Stimulated activated effector memory CD8-positive, alpha-beta T cell treated with anti-CD3 and anti-CD28 coated beads, Interleukin-12 subunit alpha, Interleukin-12 subunit beta, amount 100 ng/mL, for 72 hours (primary cell): ENCODE measurements around the gene CTRB1.
"Not testable (repeated sequence)": the region's sequence is repeated elsewhere in the genome, so short reads cannot be mapped to it uniquely, and the experiment has no call there.

Experiments used
- ATAC-seq: fragments of 150-1000 bp; cut with Tn5 transposase; 2 replicates; pipeline ENCODE4 v1.10.0; 2021
- DNase-seq, 2 donors: peaks; one replicate each; pipeline ENCODE4 v3.0.0; 2021 to 2022; ENCODE audit warnings: low spot score in 2 of 2
- H3K27ac Mint-ChIP-seq: one replicate; pipeline ENCODE4 v1.8.0; 2022; ENCODE audit warnings: mild to moderate bottlenecking, mixed read lengths
- H3K36me3 Mint-ChIP-seq: one replicate; pipeline ENCODE4 v1.8.0; 2022; ENCODE audit warnings: mild to moderate bottlenecking, mixed read lengths
- H3K4me1 Mint-ChIP-seq: one replicate; pipeline ENCODE4 v1.8.0; 2022; ENCODE audit warnings: mixed read lengths
- H3K4me3 Mint-ChIP-seq: one replicate; pipeline ENCODE4 v1.8.0; 2022; ENCODE audit warnings: mild to moderate bottlenecking, mixed read lengths
- H3K9me3 Mint-ChIP-seq: one replicate; pipeline ENCODE4 v1.8.0; 2022; ENCODE audit warnings: mixed read lengths

The CTRB1 gene

DNA sequence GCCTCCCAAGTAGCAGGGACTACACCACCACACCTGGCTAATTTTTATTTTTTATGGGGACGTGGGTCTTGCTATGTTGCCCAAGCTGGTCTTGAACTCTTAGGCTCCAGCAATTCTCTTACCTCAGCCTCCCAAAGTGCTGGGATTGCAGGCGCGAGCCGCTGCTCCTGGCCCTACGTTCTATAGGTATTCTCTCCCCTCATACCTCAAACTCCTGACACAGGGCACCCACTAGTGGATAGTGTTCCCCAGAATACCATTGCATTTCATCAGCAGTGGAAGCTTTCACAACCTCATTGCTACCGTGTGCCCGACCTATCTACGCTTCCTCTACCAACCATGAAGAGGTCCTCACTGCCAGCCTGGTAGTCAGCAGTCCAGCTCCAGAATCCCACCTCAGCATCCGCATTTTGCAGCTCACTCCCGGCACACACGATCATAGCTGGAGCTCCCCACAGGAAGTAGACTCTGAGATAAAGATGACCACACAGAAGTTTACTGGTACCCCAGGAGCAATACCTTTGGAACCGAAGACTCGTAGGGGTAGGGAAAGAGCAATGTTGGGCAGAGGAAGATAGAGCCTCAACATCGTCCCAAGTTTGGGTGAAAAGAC, 21.2 kb upstream of the CTRB1 start:
- H3K4me1 Mint-ChIP-seq: peaks cover 18% of the 10 kb centered on the region
- DNase-seq: no peak
- no peak overlapping the region for H3K4me3 Mint-ChIP-seq
- H3K27ac Mint-ChIP-seq: no peak overlapping the region
- ATAC-seq: no peak
- H3K36me3 Mint-ChIP-seq: no peaks in the 10 kb centered on the region
- H3K9me3 Mint-ChIP-seq: no peaks in the 10 kb centered on the region

DNA sequence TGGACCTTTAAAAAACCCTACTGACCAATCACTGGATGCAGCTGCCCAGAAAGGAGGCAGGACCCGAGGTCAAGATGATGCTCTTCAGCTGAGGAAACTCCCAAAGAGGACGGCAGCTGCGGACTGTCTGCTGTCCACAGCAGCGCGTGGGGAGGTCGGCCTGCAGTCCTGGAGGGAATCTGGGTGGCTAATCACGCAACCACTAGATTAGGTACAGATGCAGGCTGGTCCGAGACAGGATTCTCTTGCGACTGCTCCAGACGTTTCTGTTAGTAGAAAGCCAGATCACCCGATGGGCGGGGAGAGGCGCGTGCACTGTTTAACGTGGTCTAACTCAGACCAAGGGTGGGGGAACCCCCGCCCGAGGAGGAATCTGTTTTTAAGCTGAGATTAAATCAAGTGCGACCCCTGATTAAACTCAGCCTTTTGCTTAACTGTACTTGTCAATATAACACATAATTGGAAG, 20.6 kb upstream of the CTRB1 start:
- Mint-ChIP-seq H3K9me3 (no peaks in the 10 kb centered on the region), H3K4me3 (no peak overlapping the region), H3K4me1 (peaks cover 18% of the 10 kb centered on the region), H3K27ac (no peak overlapping the region), H3K36me3 (no peaks in the 10 kb centered on the region)
- DNase-seq (no peak), ATAC-seq (no peak)

- H3K27ac Mint-ChIP-seq: no peak overlapping the region
Measured at GRCh38 chr16:75202069-75202590, 16.7 kb upstream of the CTRB1 start.

GRCh38 chr16:75203096-75203495, 15.7 kb upstream of the CTRB1 start:
- H3K4me3 Mint-ChIP-seq: no peak overlapping the region
- H3K27ac Mint-ChIP-seq: no peak overlapping the region

More at GRCh38 chr16:75202069-75202590, 16.7 kb upstream of the CTRB1 start:
- Mint-ChIP-seq H3K36me3 (no peaks in the 10 kb centered on the region), H3K4me1 (peaks cover 18% of the 10 kb centered on the region), H3K9me3 (no peaks in the 10 kb centered on the region), H3K4me3 (no peak overlapping the region)
- DNase-seq: no peak
- no peak for ATAC-seq

DNA sequence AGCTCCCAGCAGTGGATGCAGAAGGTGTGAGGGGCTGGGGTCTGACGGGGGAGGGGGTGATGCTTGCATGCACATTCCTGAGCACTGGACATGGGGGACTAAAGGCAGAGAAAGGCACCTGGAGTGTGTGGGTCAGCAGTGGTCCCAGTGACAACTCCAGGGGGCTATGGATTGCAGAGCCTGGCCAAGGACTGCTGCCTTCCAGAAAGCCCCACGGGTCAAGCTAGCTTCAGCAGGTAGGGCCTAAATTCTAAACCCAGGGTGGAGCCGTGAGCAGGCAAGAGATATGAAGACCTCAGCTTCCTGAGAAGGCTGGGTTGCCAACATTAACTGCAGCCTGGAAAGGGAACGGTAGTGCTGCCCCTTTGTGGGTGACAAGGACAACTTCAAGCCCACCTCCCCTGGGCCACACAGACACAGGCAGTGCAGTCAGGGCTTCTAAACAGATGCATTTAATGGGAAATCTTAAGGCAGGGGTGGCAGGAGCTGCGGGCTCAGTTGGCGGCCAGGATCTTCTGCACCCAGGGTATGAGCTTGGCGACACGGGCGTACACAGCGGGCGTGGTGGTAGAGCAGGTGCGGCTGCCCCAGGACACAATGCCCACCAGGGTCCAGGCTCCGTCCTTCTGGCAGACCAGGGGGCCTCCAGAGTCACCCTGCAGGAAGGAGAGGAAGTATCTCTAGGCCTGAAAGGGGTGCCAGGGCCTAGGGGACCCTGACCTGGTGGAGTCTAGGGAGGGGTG, 14.9 kb upstream of the CTRB1 start:
- peaks cover 11% of the 10 kb centered on the region for H3K4me1 Mint-ChIP-seq
- DNase-seq (no peak), ATAC-seq (no peak)
- no peaks in the 10 kb centered on the region for H3K36me3 Mint-ChIP-seq
- no peak overlapping the region for H3K4me3 Mint-ChIP-seq
- H3K9me3 Mint-ChIP-seq: no peaks in the 10 kb centered on the region
- H3K27ac Mint-ChIP-seq: no peak overlapping the region

More at GRCh38 chr16:75203096-75203495, 15.7 kb upstream of the CTRB1 start:
- H3K4me1 Mint-ChIP-seq: peaks cover 12% of the 10 kb centered on the region
- no peaks in the 10 kb centered on the region for H3K36me3 Mint-ChIP-seq
- no peaks in the 10 kb centered on the region for H3K9me3 Mint-ChIP-seq
- ATAC-seq (no peak), DNase-seq (no peak)

- no peak overlapping the region for H3K27ac Mint-ChIP-seq
- no peak for ATAC-seq
- no peak for DNase-seq
- no peak overlapping the region for H3K4me3 Mint-ChIP-seq
- no peaks in the 10 kb centered on the region for H3K9me3 Mint-ChIP-seq
- peaks cover 11% of the 10 kb centered on the region for H3K4me1 Mint-ChIP-seq
- H3K36me3 Mint-ChIP-seq: no peaks in the 10 kb centered on the region
Measured at GRCh38 chr16:75204410-75204758, 14.4 kb upstream of the CTRB1 start.

DNA sequence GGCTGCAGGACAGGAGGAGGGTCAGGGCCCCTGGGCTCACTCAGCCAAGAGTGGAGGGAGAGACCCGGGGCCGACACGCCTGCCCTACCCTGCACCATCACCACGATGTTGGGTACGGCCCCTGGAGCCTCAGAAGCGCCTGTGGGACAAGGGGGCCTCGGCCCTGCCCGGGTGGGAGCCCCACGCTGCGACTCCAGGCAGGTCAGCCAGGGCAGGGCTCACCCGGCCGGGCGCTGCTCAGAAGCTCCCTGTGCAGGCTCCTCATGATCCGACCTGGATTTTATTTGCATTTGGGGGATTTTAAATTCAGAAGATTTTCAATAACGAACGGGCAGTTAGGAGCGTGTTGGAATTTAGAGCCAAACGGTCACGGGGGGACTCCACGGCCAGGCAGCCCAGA, 13.9 kb upstream of the CTRB1 start:
- ATAC-seq, H3K36me3 Mint-ChIP-seq, H3K9me3 Mint-ChIP-seq, H3K27ac Mint-ChIP-seq, DNase-seq, H3K4me3 Mint-ChIP-seq, H3K4me1 Mint-ChIP-seq: not testable (repeated sequence)

GRCh38 chr16:75205438-75205837, 13.3 kb upstream of the CTRB1 start:
- H3K36me3 Mint-ChIP-seq, ATAC-seq, H3K4me3 Mint-ChIP-seq, H3K9me3 Mint-ChIP-seq, H3K27ac Mint-ChIP-seq, DNase-seq, H3K4me1 Mint-ChIP-seq: not testable (repeated sequence)

DNA sequence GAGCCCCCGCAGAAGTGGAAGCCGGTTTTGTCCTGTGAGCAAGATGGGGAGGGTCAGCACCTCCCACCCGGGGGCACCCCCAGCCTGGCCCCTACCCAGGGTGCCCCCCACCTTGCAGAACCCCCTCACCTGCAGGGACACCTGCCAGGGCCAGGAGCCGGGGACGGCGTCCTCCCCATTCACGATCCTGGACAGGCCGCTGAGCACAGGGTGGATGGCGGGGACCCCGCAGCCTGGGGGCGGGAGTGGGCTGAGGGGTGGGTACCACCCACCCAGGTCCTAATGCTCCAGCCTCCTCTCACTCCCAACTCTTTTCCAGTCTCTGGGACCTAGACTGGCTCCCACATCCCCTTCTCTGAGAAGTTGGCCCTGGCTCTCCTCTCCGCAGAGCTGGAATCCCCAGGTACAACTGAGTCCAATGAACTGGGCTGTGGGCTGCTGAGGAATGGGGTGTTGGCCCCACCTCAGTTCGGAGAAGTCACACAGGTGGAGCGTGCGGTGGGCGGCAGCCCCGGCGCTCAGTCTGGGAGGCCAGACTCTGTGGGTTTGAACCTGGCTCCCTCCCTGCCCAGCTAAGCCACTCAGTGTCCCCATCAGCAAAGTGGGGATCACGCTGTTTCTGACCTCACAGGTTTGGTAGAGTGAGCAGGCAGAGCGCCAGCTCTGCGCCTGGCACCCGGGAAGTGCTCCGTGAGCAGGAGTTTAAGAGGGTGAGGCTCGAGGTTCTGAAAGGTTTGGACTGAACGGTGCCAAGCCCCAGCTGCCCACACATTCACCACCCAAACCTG, 12.6 kb upstream of the CTRB1 start:
- H3K4me1 Mint-ChIP-seq, H3K4me3 Mint-ChIP-seq, ATAC-seq, H3K36me3 Mint-ChIP-seq, H3K9me3 Mint-ChIP-seq, H3K27ac Mint-ChIP-seq, DNase-seq: not testable (repeated sequence)

GRCh38 chr16:75206749-75207451, 11.9 kb upstream of the CTRB1 start, which contains the start of gene CTRB2:
TSS of gene CTRB2 (minus strand) at chr16:75207161. CDS start at chr16:75207141, 20 bp downstream.
- no peak within 1 kb of the TSS for H3K4me3 Mint-ChIP-seq
- no peak within 1 kb of the TSS for H3K27ac Mint-ChIP-seq
- ATAC-seq (no peak), DNase-seq (no peak)
- H3K9me3 Mint-ChIP-seq: no peaks in the 10 kb centered on the region
- no peaks in the 10 kb centered on the region for H3K36me3 Mint-ChIP-seq
- H3K4me1 Mint-ChIP-seq: no peaks in the 10 kb centered on the region

DNA sequence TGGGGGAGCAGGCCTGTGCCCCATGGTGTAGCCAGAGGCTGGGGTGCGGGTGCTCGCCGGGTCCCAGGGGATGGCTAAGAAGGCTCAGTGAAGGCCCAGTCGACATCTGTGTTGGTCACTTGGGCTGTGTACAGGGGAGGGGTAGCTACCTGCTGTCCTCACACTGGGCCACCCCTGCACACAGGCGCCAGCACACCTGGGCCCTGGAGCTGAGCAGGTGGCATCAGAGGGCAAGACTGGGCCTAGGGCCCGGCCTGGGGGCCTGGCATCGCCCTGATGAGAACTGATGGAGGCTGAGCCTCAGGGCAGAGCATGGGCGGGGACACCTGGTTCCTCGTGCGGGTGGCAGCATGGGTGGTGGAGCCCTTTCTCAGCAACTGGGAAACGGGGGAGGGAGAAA, 11.0 kb upstream of the CTRB1 start:
- H3K36me3 Mint-ChIP-seq: no peaks in the 10 kb centered on the region
- H3K4me3 Mint-ChIP-seq: no peak overlapping the region
- H3K4me1 Mint-ChIP-seq: no peaks in the 10 kb centered on the region
- H3K27ac Mint-ChIP-seq: no peak overlapping the region
- DNase-seq (no peak), ATAC-seq (no peak)
- H3K9me3 Mint-ChIP-seq: no peaks in the 10 kb centered on the region

DNA sequence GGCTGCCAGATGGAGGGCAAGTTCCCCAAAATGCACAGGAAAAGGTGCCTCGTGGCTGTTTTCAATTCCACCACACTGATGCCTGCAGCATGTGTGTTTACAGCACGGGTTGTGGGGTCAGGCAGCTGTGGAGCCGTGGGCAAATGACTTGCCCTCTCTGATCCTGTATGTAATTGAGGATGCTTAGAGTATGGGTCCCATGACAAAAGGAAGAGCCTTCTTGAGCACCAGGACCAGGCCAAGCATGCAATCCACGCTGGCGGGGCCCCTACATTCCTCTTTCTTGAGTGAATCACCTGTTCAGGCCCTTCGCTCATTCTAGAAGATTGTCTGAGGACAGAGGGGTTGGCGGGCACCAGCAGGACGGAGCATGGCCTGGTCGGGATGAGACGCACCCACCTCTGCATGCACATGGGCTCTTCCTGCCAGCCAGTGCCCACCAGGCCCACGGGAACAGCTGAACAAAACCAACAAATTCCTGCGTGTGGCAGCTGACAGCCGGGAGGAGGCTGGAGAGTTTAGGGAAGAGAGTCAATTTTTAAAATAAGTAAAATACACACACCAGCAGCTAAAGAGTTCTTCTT, 10.5 kb upstream of the CTRB1 start:
- no peak overlapping the region for H3K4me3 Mint-ChIP-seq
- H3K27ac Mint-ChIP-seq: no peak overlapping the region
- H3K36me3 Mint-ChIP-seq: no peaks in the 10 kb centered on the region
- H3K9me3 Mint-ChIP-seq: no peaks in the 10 kb centered on the region
- no peak for ATAC-seq
- DNase-seq: no peak
- no peaks in the 10 kb centered on the region for H3K4me1 Mint-ChIP-seq

DNA sequence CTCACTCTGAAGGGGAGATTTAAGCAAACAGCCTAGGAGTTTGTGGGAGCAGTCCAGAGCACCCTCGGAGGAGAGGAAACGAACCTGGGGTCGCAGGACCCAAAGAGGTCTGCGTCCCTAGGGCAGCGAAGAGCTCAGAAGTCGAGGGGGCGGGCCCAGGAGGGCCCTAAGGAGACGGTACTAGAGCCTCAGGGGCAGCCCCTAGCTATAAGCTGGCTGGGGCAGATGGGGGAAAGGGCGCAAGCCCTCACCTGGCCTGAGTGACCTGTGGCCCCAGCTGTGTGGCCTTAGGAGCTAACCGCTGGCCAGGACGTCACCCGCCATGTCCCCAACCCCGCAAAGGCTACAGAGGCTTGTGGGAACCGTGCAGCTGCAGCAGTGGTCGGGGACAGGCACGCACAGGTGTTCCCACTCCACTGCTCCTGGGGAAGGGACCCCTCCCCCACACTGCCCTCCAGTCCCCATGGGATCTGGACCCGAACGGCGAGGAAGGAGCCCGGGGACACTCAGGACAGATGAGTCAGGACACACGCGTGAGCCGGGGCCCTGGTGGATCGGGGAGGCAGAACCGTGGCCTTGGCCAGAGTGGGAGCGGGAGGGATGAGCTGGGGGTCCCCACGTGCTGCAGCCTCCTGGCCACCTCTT, 9.8 kb upstream of the CTRB1 start:
- Mint-ChIP-seq H3K36me3 (no peaks in the 10 kb centered on the region), H3K4me3 (no peak overlapping the region), H3K9me3 (no peaks in the 10 kb centered on the region), H3K4me1 (no peaks in the 10 kb centered on the region), H3K27ac (no peak overlapping the region)
- ATAC-seq (no peak), DNase-seq (no peak)

DNA sequence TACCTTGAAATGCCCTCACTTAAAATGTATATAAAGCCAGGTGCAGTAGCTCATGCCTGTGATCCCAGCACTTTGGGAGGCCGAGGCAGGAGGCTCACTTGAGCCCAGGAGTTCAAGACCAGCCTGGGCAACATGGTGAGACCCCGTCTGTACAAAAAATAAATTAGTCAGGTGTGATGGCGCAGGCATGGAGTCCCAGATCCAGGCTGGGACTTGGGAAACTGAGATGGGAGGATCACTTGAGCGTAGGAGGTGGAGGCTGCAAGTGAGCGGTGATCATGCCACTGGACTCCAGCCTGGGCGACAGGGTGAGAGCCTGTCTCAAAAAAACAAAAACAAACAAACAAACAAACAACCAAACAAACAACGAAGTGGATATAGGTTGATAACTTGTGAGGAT, 9.3 kb upstream of the CTRB1 start:
- not testable (repeated sequence) for H3K27ac Mint-ChIP-seq, H3K9me3 Mint-ChIP-seq, H3K4me3 Mint-ChIP-seq, H3K4me1 Mint-ChIP-seq, H3K36me3 Mint-ChIP-seq, DNase-seq, ATAC-seq
